Liver (tissue), 3 donors: ENCODE results near the gene PIWIL4.
A peak's percentile ranks its signal among the peaks of the same experiment; 100 is the strongest.

ENCODE experiments used
- CTCF ChIP-seq: fragments of 150-350 bp; IDR thresholded peaks from 2 replicates; pipeline ENCODE4 v1.5.1; 2017; ENCODE audit warnings: improper control_type of control experiment, low read depth, low read length; ENCODE audit not compliant: missing input control
- SP1 ChIP-seq: IDR thresholded peaks from 2 replicates; pipeline ENCODE4 v1.6.1; 2018; ENCODE audit warnings: antibody characterized with exemption, mild to moderate bottlenecking
- donor health status: healthy.
- donor health status: healthy.

- TF ChIP-seq CTCF (peak; percentile 86), SP1 (no peak)
These were observed 56.1 kb downstream of the PIWIL4 start for GRCh38 chr11:94623120-94623735.
